HG03039 (cell line): ENCODE data around the gene PNMA6A.
"Not testable (repeated sequence)": the region's sequence is repeated elsewhere in the genome, so short reads cannot be mapped to it uniquely, and the experiment has no call there.

Experiments
- ATAC-seq: cut with Tn5 transposase; IDR thresholded peaks from one replicate; pipeline ENCODE4 v1.9.1; 2021; ENCODE audit warnings: mild to moderate bottlenecking, moderate library complexity; ENCODE audit not compliant: unreplicated experiment

PNMA6A gene

GRCh38 chrX:153074935-153075334, 2.7 kb downstream of the PNMA6A start:
- ATAC-seq, result no peak

GRCh38 chrX:153075366-153075765, 3.1 kb downstream of the PNMA6A start:
- ATAC-seq, result no peak

GRCh38 chrX:153077437-153078135, 5.3 kb downstream of the PNMA6A start:
- ATAC-seq, result not testable (repeated sequence)

GRCh38 chrX:153083238-153083923, 11.1 kb downstream of the PNMA6A start:
- not testable (repeated sequence) for ATAC-seq

GRCh38 chrX:153102418-153102817, 30.2 kb downstream of the PNMA6A start:
- ATAC-seq, result no peak

- ATAC-seq, result not testable (repeated sequence)
Observed at GRCh38 chrX:153104959-153105358, 32.7 kb downstream of the PNMA6A start.

GRCh38 chrX:153106092-153106801, 34.0 kb downstream of the PNMA6A start:
- ATAC-seq, result not testable (repeated sequence)

- not testable (repeated sequence) for ATAC-seq
Observed at GRCh38 chrX:153110735-153111134, 38.5 kb downstream of the PNMA6A start.

GRCh38 chrX:153113851-153114250, 41.6 kb downstream of the PNMA6A start:
- ATAC-seq, result not testable (repeated sequence)

- ATAC-seq, result not testable (repeated sequence)
Observed at GRCh38 chrX:153117754-153118153, 45.5 kb downstream of the PNMA6A start.

GRCh38 chrX:153120230-153120629, 48.0 kb downstream of the PNMA6A start:
- not testable (repeated sequence) for ATAC-seq

- ATAC-seq, result not testable (repeated sequence)
Observed at GRCh38 chrX:153123468-153123867, 51.2 kb downstream of the PNMA6A start.
